Thyroid gland (tissue), 4 donors: ENCODE results near the gene POU2F2. TPM values are rescaled to one million over a fixed set of nuclear protein-coding genes. Genes with fewer than 3 reads are reported as not detected.
A peak's percentile ranks its signal among the peaks of the same experiment; 100 is the strongest.

ENCODE experiments used
- DNase-seq, 2 donors: peaks; one replicate each; pipeline ENCODE4 v3.0.0-alpha.2; 2019
- H3K27ac ChIP-seq, 3 donors: fragments of 200-600 bp; sonication (generic); 1 replicate in 2 of 3; 2 replicates in 1 of 3; pipeline ENCODE4 v1.5.1; 2016 to 2019; ENCODE audit warnings: mild to moderate bottlenecking in 1 of 3, moderate library complexity in 1 of 3
- H3K27me3 ChIP-seq: fragments of 200-600 bp; sonication (generic); one replicate; pipeline ENCODE4 v1.5.1; 2019
- H3K36me3 ChIP-seq, 2 donors: fragments of 200-600 bp; sonication (generic); one replicate each; pipeline ENCODE4 v1.5.1; 2016 to 2019
- H3K4me1 ChIP-seq, 2 donors: fragments of 200-600 bp; sonication (generic); one replicate each; pipeline ENCODE4 v1.5.1; 2017 to 2019
- H3K4me3 ChIP-seq, 3 donors: fragments of 200-600 bp; sonication (generic); replicated peaks in 1 of 3; 1 replicate in 2 of 3; 2 replicates in 1 of 3; pipeline ENCODE4 v1.5.1; 2016; ENCODE audit warnings: mild to moderate bottlenecking in 1 of 3
- H3K9me3 ChIP-seq: fragments of 200-600 bp; sonication (generic); one replicate; pipeline ENCODE4 v1.5.1; 2017
- POLR2A ChIP-seq, 2 donors: fragments of 450-650 bp; IDR thresholded peaks; one replicate each; pipeline ENCODE4 v1.6.1; 2017; ENCODE audit warnings: antibody characterized with exemption in 2 of 2, mild to moderate bottlenecking in 2 of 2, moderate library complexity in 1 of 2
- WGBS, 2 donors: methylation state at CpG; one replicate each; pipeline ENCODE4 v1.1.5; 2017; 5-methylcytosine and 5-hydroxymethylcytosine counted together
- intact Hi-C: fragments of 100-400 bp; cut with DNase I; formaldehyde crosslinking; loops from one replicate; pipeline ENCODE4 v1.15.1; 2023
- total RNA-seq, 4 donors: library from RNA; depleted of rRNA; stranded (reverse); fragments of >200 nt; gene quantifications; one replicate each; pipeline ENCODE4 v1.2.3, GENCODE V29; 2016
- TF ChIP-seq, protein P1 (sequence below), 6 experiments: fragments of 200-600 bp in 3 of 6; fragments of 450-650 bp in 3 of 6; sonication (generic) in 3 of 6; IDR thresholded peaks; one replicate each; pipeline ENCODE4 v1.5.1; 2016 to 2019; ENCODE audit warnings: antibody characterized with exemption in 6 of 6, mild to moderate bottlenecking in 2 of 6, inconsistent platforms in 1 of 6, moderate library complexity in 1 of 6

POU2F2 gene
- total RNA-seq, 4 donors from 2014 or later: 0.11 to 0.49 (median 0.15) TPM

DNA sequence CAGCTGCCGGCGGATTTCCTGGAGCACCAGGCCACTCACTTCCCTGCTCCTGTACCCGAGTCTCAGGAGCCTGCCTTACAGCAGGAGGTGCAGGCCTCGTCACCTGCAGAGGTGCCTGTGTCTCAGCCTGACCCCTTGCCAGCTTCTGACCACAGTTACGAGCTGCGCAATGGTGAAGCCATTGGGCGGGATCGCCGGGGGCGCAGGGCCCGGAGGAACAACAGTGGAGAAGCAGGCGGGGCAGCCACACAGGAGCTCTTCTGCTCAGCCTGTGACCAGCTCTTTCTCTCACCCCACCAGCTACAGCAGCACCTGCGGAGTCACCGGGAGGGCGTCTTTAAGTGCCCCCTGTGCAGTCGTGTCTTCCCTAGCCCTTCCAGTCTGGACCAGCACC, 53.0 kb downstream of the POU2F2 start:
- H3K4me1 ChIP-seq: peaks cover 15 to 21% of the 10 kb centered on the region in 2 donors
- H3K27me3 ChIP-seq: no peaks in the 10 kb centered on the region
- WGBS, 2 donors: 84 to 86% methylated on average over 10 to 13 of the region's 16 CpGs
- peaks cover 32 to 36% of the 10 kb centered on the region in 2 donors for H3K36me3 ChIP-seq
- TF ChIP-seq POLR2A (IDR thresholded peaks at IDR 0.05): no peak
- TF ChIP-seq, protein P1, sequence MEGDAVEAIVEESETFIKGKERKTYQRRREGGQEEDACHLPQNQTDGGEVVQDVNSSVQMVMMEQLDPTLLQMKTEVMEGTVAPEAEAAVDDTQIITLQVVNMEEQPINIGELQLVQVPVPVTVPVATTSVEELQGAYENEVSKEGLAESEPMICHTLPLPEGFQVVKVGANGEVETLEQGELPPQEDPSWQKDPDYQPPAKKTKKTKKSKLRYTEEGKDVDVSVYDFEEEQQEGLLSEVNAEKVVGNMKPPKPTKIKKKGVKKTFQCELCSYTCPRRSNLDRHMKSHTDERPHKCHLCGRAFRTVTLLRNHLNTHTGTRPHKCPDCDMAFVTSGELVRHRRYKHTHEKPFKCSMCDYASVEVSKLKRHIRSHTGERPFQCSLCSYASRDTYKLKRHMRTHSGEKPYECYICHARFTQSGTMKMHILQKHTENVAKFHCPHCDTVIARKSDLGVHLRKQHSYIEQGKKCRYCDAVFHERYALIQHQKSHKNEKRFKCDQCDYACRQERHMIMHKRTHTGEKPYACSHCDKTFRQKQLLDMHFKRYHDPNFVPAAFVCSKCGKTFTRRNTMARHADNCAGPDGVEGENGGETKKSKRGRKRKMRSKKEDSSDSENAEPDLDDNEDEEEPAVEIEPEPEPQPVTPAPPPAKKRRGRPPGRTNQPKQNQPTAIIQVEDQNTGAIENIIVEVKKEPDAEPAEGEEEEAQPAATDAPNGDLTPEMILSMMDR (IDR thresholded peaks at IDR 0.05): no peak
- H3K9me3 ChIP-seq: no peaks in the 10 kb centered on the region
- no peak overlapping the region for H3K27ac ChIP-seq
- no peak for DNase-seq
- intact Hi-C loops: no loop called here
- no peak overlapping the region for H3K4me3 ChIP-seq

DNA sequence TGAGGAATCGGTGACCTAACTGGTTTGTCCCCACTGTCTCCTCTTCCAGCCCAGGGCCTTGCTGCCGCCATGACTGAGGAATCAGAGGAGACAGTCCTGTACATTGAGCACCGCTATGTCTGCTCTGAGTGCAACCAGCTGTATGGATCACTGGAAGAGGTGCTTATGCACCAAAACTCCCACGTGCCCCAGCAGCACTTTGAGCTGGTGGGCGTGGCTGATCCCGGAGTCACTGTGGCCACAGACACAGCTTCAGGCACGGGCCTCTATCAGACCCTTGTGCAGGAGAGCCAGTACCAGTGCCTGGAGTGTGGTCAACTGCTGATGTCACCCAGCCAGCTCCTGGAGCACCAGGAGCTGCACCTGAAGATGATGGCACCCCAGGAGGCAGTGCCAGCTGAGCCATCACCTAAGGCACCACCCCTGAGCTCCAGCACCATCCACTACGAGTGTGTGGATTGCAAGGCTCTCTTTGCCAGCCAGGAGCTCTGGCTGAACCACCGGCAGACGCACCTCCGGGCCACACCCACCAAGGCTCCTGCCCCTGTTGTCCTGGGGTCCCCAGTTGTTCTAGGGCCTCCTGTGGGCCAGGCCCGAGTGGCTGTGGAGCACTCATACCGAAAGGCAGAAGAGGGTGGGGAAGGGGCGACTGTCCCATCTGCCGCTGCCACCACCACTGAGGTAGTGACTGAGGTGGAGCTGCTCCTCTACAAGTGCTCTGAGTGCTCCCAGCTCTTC, 53.5 kb downstream of the POU2F2 start:
- Histone ChIP-seq H3K4me3 (no peak overlapping the region), H3K4me1 (peaks cover 15 to 21% of the 10 kb centered on the region in 2 donors), H3K27ac (no peak overlapping the region), H3K27me3 (no peaks in the 10 kb centered on the region), H3K9me3 (no peaks in the 10 kb centered on the region), H3K36me3 (peaks cover 32 to 36% of the 10 kb centered on the region in 2 donors)
- 84 to 85% methylated on average over 13 to 15 of the region's 15 CpGs for whole genome bisulfite sequencing, 2 donors
- no peak for DNase-seq
- TF ChIP-seq POLR2A (IDR thresholded peaks at IDR 0.05): no peak
- TF ChIP-seq, protein P1 (IDR thresholded peaks at IDR 0.05): no peak
- intact Hi-C loops: no loop called here

DNA sequence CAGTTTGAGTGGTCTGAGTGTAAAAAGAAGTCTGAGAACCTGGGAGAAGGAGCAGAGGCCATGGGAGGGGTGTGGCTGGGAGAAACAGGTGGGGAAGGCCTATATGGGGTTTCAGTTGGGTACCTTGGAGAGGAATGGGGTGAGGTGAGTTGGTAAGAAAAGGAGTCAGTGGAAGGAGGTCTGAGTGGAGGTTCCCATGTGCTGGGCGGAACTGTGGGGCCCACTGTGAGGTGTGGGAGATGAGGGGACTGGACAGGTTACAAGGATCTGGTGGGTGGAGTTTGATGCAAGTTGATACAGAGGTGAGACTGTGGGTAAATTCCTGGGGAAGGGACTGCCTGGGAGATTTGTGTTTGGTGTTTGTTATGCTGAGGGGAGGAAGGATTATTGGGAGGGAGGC, 54.2 kb downstream of the POU2F2 start:
- DNase-seq: no peak
- TF ChIP-seq, protein P1 (IDR thresholded peaks at IDR 0.05): no peak
- TF ChIP-seq POLR2A (IDR thresholded peaks at IDR 0.05): no peak
- no peak overlapping the region for H3K4me3 ChIP-seq
- intact Hi-C loops: no loop called here
- H3K36me3 ChIP-seq: peaks cover 32 to 36% of the 10 kb centered on the region in 2 donors
- H3K27me3 ChIP-seq: no peaks in the 10 kb centered on the region
- peaks cover 15 to 21% of the 10 kb centered on the region in 2 donors for H3K4me1 ChIP-seq
- no peak overlapping the region for H3K27ac ChIP-seq
- WGBS, 2 donors: 95% methylated on average over 1 of the region's 1 CpG
- H3K9me3 ChIP-seq: no peaks in the 10 kb centered on the region

DNA sequence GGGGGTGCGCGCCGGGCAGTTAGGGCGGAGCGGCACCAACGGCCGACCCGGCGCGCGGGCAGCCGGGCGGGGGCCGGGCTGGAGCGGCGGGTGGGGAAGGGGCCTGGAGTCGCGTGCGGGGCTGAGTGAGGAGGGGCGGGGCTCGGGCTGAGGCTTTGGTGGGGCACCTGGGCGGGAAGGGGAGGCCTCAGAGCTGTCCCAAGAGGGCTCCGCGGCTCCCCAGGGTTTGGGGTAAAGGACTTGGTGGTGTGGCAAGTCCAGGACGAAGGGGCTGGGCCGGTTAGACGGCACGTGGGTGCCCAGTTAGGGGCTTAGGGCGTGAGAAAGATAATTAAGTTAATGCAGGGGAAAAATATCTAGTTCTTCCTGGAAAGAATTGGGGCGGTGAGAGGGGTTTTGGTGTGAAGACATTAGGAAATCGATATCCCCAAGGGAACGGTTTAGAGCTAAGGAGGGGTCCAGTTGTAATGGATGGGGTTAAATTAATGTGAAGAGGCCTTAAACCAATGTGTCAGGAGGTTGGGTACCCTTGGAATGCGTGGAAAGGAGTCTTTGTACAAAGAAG, 55.8 kb downstream of the POU2F2 start:
- Histone ChIP-seq H3K4me1 (peaks cover 15 to 21% of the 10 kb centered on the region in 2 donors), H3K27me3 (no peaks in the 10 kb centered on the region), H3K36me3 (peaks cover 28 to 31% of the 10 kb centered on the region in 2 donors), H3K27ac (peak overlapping the region; percentile 41 to 98 (median 64)), H3K4me3 (peak overlapping the region; percentile 37 to 89 (median 75)), H3K9me3 (no peaks in the 10 kb centered on the region)
- no peak for DNase-seq
- TF ChIP-seq, protein P1 (IDR thresholded peaks at IDR 0.05): no peak
- TF ChIP-seq POLR2A (IDR thresholded peaks at IDR 0.05): no peak
- intact Hi-C loops: no loop called here
- WGBS, 2 donors: 1% methylated on average over 13 to 15 of the region's 33 CpGs
